ENCODE measurements around the gene BTRC.

Gene BTRC

DNA sequence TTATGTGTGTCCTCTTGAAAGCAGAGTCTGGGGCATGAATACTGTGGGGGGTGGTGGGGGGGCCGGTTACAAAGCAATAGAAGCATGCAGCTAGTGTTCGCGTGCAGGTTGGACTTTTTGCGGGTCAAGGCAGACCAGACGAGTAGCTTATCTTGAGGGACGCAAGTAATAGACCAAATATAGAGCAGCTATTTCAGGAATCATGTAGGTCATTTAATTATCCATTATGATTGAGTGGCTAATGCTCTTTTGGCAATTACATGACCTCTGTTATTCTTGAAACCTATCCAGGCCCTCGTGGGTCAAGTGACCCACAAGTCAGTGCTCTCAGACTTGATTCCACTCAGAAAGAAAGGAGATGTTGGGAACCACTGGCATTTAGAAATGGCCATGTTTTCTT lies 93.0 kb downstream of the BTRC start:
- DNase-seq = no peak

DNA sequence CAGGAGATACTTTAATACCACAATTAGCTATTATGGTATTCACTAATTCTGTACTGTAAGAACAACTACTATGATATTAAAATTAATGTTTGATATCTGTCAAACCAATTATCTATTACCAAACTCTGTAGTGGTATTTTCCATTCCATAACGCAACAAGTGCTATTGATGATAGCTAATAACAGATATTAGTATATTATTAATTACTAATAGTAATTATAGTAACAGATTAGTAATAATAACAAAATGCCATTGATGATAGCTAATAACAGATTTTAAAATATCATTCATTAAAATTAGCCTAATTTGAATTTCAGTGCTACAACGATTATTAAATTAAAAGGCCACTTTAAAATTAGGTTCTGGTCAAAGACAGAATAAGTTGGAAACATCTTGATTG lies 93.5 kb downstream of the BTRC start:
- no peak for DNase-seq

DNA sequence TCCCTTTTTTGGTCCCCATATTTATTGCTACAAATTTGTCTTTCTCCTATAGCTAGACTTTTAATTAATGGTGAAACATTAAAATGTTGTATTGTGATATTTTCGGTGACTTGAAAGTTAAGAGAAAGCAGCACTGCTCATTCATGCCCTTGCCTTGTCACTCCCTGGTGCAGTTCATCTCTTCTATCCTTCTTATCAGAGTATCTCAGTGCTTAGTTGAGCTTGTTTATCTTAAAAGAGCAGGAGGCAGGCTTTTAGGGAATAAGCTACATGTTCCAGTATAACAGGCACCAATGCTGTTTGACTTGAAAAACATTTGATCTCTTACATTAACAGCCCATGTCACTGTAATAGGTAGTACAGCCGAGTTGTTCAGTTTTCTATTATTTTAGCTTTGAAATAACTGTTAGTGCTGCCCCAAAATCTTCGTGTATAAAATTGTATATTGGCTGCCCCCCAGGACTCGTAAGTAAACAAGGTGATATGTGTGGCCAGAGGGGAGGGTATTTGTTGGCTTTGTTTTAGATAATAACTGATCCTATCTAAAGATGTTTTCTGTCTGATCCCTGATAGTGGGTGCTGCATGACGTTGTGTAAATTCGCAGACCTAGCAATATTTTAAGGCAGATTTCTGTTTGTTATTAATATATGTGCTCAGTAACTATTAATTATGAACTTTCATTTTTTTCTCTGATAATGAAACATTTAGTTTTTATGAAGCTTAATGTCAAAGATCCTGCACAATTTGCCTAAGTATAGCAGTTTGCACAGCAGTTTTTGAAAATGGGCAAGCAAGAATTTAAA lies 96.5 kb downstream of the BTRC start:
- DNase-seq = no peak

DNA sequence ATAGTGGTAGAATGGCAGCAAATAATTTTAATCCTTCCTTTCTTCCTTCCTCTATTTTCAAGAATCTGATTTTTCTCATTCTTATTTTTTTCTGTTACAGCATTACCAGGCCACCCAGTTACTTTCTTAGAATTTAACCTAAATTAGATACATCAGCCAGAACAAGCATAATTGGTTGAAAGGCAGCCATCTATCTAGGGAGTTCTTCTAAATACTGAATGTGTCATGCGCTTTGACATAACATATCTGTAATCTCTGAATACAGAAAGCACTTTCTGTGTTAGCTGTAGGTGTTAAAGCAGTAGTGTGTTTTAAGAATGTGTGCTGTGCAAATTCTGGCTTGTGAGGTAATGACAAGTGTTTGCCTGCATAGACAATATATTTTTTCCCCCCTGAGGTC lies 97.3 kb downstream of the BTRC start:
- no peak for DNase-seq

DNA sequence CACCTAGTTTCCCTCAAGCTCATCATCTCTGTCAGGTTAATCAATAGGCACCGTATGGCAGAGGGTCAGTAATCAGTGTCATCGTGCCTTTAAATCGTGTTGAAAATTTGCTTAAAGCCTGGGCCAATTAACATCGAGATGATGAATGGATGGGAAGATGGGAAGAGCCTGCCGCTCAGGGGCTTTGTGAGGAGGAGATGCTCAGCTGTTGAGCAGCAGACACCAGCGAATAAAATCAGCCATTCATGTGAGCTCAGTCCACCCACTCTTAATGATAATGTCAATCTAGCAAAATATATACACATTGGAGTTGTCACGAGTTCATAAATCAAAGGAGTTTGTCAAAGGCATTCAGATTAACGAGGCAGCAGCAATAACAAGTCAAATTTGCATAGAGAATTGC lies 97.7 kb downstream of the BTRC start:
- DNase-seq = no peak

DNA sequence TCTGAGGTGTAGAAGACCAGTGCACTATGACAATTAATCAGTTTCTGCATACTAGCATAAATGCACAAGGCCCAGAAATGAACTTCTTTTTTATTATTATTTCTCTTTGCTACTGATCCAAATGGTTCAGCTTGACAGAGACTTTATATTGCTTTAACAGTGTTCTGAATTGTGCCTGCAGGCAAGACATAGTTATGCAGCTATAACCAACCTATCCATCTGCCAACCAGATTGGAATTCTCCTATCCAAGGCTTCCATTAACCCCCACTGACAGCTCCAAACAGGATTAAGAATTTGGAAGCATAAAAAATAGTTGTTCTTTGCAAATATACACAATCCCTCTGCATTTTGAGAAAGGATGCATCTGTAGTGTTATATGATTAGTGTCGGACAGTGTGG lies 98.2 kb downstream of the BTRC start:
- DNase-seq = no peak

DNA sequence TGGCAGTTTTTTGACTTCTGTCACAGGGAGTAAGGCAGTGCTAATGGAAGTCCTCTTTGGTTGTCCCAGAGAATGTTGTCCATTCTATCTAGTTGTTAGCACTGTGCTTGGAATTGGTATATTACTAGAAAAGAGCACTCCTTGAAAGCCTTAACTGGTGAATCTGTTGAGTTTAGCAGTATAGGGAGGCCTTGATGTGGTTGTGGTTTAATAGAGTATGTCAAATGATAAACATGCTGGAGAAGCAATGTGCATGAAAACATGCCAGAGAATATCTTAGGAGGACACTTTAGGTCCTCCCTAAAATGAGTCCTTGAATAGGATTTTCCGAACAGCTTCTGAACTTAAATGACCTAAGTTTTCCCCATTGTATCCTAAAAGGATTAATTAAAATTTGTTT lies 98.6 kb downstream of the BTRC start:
- DNase-seq = no peak

DNA sequence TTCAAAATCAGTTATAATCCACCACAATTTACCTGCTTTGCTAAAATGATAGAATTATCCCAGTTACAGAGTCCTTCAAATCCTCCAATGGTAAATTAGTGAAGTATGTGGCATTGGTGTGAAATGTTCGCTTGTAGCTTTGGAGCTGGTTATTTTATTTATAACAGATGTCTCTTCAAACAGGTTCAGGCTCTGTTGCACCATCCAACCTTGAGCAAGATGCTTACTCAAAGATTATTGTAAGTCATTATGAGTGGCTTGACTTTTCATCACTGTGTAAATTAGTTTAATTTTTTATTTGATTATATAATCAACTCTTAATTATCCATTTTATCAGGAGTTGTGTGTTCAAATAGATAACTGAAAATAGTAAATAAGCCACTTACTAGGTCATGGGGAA lies 99.4 kb downstream of the BTRC start:
- no peak for DNase-seq

DNA sequence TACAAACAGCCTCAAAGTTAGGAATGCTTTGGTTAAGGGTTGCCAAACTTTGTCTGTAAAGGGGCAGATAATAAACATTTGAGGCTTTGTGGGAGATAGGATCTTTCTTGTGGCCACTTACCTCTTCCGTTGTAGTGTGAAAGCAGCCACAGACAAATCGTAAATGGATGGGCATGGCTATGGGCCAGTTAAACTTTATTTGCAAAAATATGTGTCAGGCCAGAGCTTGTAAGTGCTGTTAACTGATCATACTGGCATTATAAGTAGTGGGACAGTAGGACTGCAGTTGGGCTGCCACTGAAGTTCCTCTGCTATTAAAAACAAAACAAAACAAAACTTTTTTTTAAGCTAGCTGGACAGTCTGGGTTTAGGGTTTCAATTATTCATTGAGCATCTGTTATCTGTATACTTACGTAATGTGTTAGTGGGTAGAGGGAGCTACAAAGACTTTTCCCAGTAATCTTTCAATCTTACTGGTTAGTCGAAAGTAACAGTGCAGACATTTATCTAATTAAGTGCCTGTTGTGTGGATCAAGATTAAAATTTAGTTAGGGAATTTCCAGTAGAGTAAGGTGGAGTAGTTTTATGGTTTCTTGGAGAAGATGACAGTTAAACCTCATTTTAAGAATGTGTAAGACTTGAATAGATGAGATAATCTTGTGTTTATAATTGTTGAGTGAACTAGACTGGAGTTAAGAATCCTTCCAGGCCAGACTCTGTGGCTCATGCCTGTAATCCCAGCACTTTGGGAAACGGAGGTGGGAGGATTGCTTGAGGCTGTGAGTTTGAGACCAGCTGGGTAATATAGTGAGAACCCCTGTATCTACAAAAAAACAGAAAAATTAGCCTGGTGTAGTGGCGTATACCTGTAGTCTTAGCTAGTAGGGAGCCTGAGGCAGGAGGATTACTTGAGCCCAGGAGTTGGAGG lies 100.1 kb downstream of the BTRC start:
- DNase-seq = peak; percentile 58

DNA sequence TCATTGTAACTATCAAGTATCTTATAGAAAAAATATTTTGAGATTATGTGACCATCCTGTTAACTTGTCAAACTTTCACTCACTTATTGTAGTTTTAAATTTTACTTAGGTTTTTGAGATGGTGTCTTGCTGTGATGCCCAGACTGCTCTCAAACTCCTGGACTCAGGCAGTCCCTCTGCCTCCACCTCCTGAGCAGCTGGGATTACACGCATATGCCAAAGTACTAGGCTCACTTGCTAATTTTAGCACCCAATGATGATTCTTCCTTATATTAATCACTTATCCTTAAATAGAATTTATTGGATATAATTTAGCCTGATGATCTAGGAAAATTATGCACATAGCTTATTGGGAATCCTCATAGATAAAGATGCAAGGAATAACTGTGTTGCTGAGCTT lies 104.9 kb downstream of the BTRC start:
- no peak for DNase-seq

DNA sequence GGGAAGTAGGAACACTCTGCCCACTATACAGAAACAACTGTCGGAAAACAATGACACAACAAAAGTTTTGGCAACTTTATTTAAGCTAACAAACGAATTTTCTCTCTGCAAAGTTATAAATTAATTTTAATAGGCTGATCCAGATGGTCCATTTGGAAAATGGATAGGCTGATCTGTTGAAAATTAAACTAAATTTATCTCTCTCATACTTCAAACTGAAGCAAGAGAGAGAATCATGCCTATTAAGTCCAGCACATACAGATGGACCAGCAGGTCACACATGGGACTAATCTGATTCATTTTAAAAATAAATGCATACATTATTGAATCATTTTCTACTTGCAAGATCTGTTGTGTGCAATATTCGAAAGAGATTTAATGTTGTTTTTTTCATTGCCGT lies 110.1 kb downstream of the BTRC start:
- no peak for DNase-seq

DNA sequence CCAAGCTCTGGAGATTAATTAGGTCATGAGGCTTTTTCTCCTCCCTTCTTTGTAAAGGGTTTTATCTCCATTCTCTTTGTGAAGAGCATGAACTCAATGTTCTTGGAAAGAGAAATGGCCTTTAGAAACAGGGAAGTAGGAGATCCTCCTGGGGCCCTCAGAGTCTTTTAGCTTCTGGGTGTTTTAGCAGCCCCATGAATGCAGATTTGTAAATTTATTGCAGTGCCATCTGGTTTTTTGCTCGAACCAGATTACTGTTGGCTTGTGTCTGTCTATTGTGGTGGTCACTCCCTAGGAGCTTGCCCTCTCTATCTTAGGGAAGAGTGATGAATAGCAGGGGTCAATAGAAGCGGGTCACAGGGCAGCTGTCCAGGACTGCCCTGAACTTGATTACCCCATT lies 110.6 kb downstream of the BTRC start:
- no peak for DNase-seq

DNA sequence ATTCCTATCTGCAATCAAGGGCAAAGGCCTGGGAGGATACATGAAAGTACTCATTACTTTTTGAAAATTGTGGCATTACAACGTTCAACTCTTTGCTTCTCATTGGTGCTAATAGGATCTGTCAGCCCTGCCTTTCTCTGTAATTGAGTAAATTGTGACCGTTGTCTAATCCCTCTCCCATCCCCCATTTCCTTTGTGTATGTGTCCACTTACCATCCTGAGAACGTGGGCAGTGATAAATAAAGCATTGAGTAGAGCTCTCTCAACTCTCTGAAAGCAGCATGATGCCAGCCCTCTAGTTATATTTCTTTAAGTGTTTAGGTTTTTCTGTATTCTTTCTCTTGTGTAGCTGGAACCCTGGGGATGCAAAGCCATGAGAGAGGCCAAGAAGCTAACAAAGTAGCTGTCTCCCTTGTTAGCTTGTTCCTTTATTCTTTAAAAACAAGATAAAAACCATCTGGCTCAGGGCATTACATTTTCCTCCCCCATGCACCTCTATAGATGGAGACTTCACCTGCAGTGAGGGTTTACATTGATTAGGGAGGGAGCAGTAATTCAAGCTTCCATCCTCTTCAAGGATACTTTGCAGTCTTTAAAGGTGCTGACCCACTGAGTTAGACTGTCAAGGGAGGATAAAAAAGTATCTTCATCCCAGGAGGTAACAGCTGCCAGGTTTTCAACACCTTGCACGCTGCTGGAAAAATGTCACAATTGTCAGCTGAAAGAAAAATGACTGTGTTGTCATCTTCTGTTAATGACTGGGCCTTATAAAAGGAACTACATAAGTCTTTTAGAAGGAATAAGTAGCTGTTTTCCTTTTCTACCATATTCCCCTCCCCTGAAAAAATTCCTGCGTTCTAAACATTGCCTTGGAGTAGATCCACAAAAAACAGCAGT lies 112.3 kb downstream of the BTRC start:
- DNase-seq = no peak

DNA sequence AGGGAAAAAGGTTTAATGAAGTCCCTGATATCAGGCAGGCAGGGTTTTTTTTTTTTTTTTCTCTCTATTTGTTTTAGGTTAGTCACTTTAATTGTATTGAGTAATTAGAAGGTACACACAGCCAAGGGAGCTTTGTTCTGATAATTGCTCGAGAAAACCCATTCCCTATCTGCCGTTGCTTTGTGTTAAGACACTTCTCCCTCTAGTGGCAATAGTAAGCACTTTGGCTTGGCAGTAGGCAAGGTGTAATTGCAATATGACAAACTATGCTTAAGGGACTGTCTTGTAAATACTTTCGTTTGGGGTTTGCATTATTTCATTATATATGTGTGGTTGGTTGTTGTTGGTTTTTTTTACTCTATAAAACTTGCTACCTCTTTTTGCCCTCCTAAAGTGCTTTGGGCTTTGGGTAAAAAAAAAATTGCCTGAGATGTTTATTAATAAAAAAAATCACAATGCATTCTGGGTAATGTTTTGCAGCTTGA lies 113.4 kb downstream of the BTRC start:
- peak; percentile 2 for DNase-seq

DNA sequence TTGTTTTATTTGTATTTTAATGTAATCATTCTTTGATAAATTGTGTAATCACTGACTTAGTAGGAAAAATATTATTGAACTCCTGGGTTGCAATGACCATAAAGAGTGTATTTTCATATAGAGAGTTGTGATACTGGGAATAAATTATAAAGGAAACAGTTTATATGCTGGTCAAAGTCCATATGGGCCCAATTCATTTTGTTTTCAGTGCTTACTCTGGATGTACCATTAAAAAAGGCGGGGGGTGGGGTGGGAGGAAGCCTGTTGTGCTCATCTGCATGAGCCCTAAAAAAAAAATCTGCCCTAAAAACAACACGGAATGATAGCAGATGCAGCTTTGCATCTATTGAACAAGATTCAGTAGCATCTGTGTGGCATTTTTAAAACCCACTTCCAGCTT lies 114.2 kb downstream of the BTRC start:
- no peak for DNase-seq

DNA sequence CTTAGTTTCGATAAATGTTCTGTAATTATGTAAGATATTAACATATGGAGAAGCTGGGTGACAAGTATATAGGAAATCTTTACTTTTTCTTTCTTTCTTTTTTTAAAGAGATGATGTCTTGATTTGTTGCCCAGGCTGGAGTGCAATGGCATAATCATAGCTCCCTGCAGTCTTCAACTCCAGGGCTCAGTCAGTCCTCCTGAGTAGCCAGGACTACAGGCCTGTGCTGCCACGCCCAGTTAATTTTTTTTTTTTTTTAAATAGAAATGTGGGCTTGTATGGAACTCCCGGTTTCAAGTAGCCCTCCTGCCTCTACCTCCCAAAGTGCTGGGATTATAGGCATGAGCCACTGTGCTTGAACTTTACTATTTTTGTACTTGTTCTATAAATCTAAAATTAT lies 122.4 kb downstream of the BTRC start:
- no peak for DNase-seq

DNA sequence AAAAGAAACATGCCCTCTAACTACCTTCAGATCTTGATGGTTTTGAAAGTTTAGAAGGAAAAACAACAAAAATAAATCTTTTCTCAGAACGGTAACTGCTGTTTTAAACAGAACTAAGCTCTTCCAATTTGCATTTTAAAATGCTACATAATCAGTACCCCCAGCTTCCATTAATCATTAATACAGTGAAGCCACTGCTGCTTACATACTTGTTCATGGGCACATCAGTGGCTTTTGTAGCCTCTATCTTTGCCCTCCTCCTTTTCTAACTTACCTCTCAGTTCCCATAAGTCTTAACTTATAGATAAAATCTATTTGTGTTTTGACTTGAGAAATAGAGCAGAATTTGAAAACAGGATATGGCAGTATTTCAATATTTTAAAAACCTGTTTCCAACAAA lies 125.0 kb downstream of the BTRC start:
- no peak for DNase-seq

DNA sequence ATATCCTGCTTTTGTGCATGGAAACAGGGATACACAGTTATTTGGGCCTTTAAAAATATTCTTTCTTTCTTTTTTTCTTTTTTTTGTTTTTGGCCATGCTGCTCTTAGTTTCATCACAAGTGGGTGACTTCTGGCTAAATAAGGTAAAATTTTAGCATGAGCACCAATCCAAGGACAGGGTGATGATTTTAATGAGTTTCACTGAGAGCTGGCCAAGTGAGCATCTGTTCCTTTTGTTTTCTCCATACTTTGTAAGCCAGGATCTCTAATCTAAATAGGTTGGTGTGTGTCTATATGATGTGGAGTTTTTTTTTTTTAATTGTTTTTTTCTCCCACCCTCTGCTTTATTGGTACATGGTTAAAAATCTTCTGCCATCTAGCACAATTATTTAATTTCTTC lies 127.3 kb downstream of the BTRC start:
- DNase-seq = no peak

DNA sequence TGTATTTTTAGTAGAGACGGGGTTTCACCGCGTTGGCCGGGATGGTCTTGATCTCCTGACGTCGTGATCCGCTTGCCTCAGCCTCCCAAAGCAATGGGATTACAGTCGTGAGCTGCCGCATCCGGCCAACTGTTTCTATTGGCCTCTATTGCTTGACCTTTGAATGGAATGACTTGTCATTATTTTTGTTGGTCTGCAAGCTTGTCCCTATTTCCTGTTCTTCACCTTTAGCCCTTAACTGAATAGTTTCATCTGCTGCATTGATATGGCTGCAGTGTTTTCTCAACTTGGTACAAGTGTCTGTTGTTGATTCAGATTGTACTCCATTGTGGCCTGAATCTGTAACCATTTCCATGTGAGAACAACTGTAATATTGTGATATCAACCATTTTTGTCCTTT lies 128.6 kb downstream of the BTRC start:
- DNase-seq = no peak

DNA sequence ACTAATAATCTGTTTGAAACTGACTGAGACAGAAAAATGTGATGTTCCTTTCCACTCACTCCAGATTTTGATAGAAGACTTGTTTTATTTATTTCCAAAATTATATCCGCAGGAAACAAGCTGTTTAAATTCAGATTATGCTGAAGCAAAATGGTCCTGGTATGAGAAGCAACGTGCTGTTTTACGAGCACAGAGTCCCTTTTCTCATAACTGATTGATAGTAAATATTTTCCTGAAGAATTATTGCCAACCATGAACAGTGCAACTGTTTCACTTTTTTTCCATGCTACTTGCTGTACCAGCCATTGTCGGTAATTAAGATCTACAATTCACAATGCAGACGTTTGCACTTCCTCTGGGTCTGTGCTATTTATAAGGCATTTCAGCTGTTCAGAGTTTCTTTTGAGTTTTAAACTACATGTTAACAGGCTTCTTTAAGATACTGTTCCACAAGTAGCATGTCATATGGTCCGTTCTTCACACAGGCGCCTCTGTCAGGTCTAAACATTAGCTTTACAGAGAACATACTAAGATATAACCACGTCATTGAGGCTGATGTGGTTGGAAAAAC lies 130.3 kb downstream of the BTRC start:
- no peak for DNase-seq

DNA sequence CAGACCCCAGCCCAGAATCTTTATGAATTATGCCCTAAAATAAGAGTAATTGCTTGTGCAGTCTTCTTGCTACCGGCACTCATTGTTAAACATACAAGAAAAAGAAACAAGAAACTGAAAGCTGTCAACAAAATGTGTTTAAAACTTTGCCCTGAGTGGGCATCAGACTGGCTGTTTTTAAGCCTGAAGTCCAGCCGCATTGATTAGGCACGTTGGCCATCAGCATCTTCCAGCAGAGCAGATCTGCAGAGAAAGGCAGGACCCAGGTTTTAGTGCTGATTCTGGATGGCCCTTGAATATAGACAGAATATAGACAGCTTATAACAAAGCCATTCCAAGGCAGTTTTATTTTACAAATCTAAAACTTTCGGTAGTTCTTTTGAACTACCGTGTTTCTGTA lies 131.2 kb downstream of the BTRC start:
- no peak for DNase-seq

DNA sequence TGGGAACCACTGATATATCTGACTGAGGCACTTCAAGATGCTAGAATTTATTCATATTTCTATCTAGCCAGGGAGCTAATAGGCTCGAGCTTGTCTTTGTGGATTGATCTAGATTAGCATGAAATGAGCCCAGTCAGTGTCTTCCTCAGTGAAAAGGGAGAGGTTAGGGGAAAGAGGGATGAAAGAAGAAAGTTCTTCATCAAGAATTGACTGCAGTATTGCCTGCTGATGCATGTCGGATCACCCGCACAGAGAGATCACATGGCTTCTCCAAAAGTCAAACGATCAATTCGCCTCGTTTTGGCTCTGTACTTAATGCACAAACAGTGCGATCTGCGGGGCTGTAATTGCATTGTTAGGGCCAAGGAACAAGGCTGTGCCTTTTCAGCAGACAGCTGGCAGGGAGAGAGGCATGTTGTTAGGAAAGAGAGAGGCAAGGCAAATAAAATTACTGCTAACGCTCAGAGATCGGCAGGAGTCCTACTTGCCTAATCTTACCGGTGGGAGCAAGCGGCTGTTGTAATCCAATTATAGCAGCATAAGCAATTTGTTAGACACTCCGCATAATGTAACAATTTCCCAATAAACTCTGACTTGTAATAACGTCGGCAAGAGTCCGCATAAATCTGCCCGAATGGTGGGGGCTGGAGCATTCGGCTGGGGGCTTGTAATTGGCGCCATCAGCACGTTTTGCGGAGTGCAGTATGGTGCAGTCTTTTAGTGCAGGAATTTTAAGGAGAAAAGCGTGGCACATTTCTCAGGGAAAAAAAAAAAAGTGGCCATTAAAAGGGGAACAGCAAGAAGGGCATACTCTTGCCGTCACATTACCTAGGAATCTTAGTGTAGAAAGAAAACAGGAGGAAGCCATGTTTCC lies 132.0 kb downstream of the BTRC start:
- no peak for DNase-seq
